Measurements from ENCODE around the gene GRM3. TPM values are rescaled to one million over a fixed set of nuclear protein-coding genes. Genes with fewer than 3 reads are reported as not detected.
"Not testable (repeated sequence)": the region's sequence is repeated elsewhere in the genome, so short reads cannot be mapped to it uniquely, and the experiment has no call there.

GRM3 gene
- polyA plus RNA-seq: 0.16 TPM
- long read RNA-seq, donor 1: 0 reads
- long read RNA-seq, donor 2: 0 reads
- long read RNA-seq, donor 3: 0 reads
- long read RNA-seq, donor 4: 0 reads
- long read RNA-seq, donor 5: 0 reads
- long read RNA-seq, donor 6: 0 reads
- long read RNA-seq, donor 7: 0 reads
- long read RNA-seq, donor 8: 0 reads
- long read RNA-seq, donor 9: 0 reads
- long read RNA-seq, donor 10: 0 reads
- long read RNA-seq, donor 11: 0 reads

DNA sequence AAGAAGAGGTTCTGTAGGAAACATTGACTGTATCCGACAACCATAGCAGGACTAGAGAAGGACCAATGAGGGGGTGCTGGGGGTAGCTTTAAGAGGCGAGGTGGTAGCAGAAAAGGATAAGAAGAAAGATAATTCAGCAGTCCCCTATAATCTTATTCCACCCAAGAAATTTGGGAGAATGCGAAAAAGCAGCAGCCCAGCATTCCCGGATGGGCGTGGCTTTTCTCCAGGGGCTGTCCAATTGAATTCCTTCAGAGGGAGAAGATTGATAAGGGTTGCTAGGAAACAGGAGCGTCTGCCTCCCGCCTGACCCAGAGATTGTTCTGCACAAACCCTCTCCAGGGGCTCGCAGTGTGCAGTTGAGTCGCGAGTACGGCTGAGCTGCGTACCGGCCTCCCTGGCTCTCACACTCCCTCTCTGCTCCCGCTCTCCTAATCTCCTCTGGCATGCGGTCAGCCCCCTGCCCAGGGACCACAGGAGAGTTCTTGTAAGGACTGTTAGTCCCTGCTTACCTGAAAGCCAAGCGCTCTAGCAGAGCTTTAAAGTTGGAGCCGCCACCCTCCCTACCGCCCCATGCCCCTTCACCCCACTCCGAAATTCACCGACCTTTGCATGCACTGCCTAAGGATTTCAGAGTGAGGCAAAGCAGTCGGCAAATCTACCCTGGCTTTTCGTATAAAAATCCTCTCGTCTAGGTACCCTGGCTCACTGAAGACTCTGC lies at the start of gene GRM3:
TSS of gene GRM3 (plus strand) at position 349 of the 721 bp plus-strand sequence. CDS start 121,237 bp downstream, outside the sequence.
- WGBS (ENCODE audit: insufficient coverage, low lambda C conversion rate): 0% methylated on average over 1 of the region's 23 CpGs
- Histone ChIP-seq H3K4me1 (ENCODE audit: control insufficient read depth, insufficient read depth, low read length) (no peaks in the 10 kb centered on the region), H3K9me3 (ENCODE audit: control insufficient read depth, low read depth, low read length) (peaks cover 3% of the 10 kb centered on the region), H3K27me3 (ENCODE audit: control insufficient read depth, insufficient read depth, low read length) (peaks cover 31% of the 10 kb centered on the region), H3K27ac (ENCODE audit: low read length) (no peak within 1 kb of the TSS), H3K36me3 (ENCODE audit: control insufficient read depth, insufficient read depth, low read length) (no peaks in the 10 kb centered on the region), H3K4me3 (ENCODE audit: low read length) (peak within 1 kb of the TSS; percentile 10)
- no peak for DNase-seq

DNA sequence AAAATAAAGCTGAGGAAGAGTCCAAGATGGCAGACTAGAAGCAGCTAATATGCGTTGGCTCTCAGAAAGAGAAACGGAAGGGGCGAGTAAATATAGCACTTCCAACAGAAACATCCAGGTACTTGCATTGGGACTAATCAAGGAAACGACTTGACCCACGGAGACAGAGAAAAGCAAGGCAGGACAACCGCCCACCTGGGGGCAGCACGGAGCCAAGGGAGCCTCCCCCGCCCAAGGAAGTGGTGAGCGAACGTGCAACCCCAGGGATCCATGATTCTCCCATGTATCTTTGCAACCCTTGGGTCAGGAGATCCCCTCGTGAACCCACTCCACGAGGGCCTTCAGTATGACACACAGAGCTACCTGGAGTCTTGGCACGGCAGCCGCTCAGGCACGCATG lies 45.4 kb upstream of the GRM3 start:
- no peaks in the 10 kb centered on the region for H3K27me3 ChIP-seq (ENCODE audit: control insufficient read depth, insufficient read depth, low read length)
- DNase-seq: no peak
- no peaks in the 10 kb centered on the region for H3K4me1 ChIP-seq (ENCODE audit: control insufficient read depth, insufficient read depth, low read length)
- no peaks in the 10 kb centered on the region for H3K9me3 ChIP-seq (ENCODE audit: control insufficient read depth, low read depth, low read length)
- 83% methylated on average over 3 of the region's 15 CpGs for WGBS (ENCODE audit: insufficient coverage, low lambda C conversion rate)
- H3K36me3 ChIP-seq (ENCODE audit: control insufficient read depth, insufficient read depth, low read length): no peaks in the 10 kb centered on the region
- no peak overlapping the region for H3K4me3 ChIP-seq (ENCODE audit: low read length)
- no peak overlapping the region for H3K27ac ChIP-seq (ENCODE audit: low read length)

DNA sequence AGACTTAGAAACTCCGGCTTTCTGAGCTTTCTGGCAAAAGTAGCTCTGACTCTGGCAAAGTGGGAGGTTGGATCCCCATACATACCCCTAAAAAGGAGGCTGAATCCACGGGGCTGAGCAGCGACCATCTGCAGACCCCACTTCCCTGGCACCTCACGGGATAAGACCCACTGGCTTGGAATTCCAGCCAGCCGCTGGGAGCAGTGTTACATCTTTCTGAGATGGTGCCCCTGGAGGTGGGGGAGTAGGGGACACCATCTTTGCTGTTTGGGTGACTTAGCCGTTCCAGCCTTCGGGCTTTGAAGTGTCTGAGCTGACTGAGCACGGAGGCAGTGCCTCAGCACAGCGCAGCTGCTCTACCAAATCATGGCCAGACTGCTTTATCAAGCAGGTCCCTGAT lies 45.0 kb upstream of the GRM3 start:
- no peak for DNase-seq
- no peak overlapping the region for H3K27ac ChIP-seq (ENCODE audit: low read length)
- WGBS (ENCODE audit: insufficient coverage, low lambda C conversion rate): no CpG with 5 or more reads among the region's 9 CpGs
- H3K36me3 ChIP-seq (ENCODE audit: control insufficient read depth, insufficient read depth, low read length): no peaks in the 10 kb centered on the region
- H3K4me1 ChIP-seq (ENCODE audit: control insufficient read depth, insufficient read depth, low read length): no peaks in the 10 kb centered on the region
- no peaks in the 10 kb centered on the region for H3K9me3 ChIP-seq (ENCODE audit: control insufficient read depth, low read depth, low read length)
- H3K4me3 ChIP-seq (ENCODE audit: low read length): no peak overlapping the region
- no peaks in the 10 kb centered on the region for H3K27me3 ChIP-seq (ENCODE audit: control insufficient read depth, insufficient read depth, low read length)

DNA sequence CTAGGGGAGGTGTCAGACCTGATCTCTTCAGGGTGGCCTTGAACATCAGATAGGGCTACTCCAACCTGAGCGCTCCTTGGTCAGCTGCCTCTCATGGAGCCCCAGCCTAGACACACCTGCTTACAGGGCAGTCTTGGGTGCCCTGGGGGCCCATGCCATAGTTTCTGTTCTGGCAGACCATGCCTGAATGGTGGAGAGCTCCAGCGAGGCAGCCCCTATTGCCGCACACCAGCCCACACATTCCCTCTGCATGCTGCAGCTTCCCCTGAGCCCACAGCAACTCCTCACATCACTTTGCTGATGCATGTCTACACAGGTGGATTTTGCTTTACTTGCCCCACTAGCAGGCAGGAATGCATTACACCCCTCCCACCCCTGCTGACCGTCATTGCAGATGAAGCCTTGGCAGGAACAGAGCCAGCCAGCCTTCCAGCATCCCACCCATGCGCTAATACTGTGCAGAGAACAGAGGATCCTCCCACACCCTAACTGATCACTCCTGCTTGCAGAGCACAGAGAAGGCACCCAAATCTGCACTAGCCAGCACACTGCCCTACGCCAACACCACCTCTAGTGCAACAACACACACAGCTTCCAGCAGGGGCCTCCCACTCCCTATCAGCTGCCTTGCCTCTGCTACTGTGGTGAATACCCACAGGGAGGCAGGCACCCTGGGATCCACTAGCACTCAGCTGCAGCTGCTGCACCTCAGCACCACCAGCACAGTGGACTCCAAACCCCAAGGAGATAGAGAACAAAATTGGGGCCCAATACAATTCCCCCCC lies 43.0 kb upstream of the GRM3 start:
- Histone ChIP-seq H3K36me3 (ENCODE audit: control insufficient read depth, insufficient read depth, low read length) (no peaks in the 10 kb centered on the region), H3K27ac (ENCODE audit: low read length) (no peak overlapping the region), H3K4me3 (ENCODE audit: low read length) (no peak overlapping the region), H3K4me1 (ENCODE audit: control insufficient read depth, insufficient read depth, low read length) (no peaks in the 10 kb centered on the region), H3K9me3 (ENCODE audit: control insufficient read depth, low read depth, low read length) (no peaks in the 10 kb centered on the region), H3K27me3 (ENCODE audit: control insufficient read depth, insufficient read depth, low read length) (no peaks in the 10 kb centered on the region)
- DNase-seq: no peak
- no CpG with 5 or more reads among the region's 6 CpGs for WGBS (ENCODE audit: insufficient coverage, low lambda C conversion rate)

DNA sequence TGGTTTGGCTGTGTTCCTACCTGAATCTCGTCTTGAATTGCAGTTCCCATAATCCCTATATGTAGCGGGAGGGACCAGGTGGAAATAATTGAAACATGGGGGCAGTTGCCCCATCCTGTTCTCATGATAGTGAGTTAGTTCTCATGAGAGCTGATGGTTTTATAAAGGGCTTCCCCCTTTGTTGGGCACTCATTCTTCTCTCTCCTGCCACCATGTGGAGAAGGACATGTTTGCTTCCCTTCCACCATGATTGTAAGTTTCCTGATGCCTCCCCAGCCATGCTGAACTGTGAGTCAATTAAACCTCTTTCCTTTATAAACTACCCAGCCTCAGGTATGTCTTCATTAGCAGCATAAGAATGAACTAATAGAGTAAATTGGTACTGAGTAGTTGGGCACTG lies 28.0 kb upstream of the GRM3 start:
- H3K27me3 ChIP-seq (ENCODE audit: control insufficient read depth, insufficient read depth, low read length); H3K27ac ChIP-seq (ENCODE audit: low read length); H3K9me3 ChIP-seq (ENCODE audit: control insufficient read depth, low read depth, low read length); H3K4me1 ChIP-seq (ENCODE audit: control insufficient read depth, insufficient read depth, low read length); H3K4me3 ChIP-seq (ENCODE audit: low read length); H3K36me3 ChIP-seq (ENCODE audit: control insufficient read depth, insufficient read depth, low read length); DNase-seq: not testable (repeated sequence)
- WGBS (ENCODE audit: insufficient coverage, low lambda C conversion rate): no CpG with 5 or more reads among the region's 2 CpGs

DNA sequence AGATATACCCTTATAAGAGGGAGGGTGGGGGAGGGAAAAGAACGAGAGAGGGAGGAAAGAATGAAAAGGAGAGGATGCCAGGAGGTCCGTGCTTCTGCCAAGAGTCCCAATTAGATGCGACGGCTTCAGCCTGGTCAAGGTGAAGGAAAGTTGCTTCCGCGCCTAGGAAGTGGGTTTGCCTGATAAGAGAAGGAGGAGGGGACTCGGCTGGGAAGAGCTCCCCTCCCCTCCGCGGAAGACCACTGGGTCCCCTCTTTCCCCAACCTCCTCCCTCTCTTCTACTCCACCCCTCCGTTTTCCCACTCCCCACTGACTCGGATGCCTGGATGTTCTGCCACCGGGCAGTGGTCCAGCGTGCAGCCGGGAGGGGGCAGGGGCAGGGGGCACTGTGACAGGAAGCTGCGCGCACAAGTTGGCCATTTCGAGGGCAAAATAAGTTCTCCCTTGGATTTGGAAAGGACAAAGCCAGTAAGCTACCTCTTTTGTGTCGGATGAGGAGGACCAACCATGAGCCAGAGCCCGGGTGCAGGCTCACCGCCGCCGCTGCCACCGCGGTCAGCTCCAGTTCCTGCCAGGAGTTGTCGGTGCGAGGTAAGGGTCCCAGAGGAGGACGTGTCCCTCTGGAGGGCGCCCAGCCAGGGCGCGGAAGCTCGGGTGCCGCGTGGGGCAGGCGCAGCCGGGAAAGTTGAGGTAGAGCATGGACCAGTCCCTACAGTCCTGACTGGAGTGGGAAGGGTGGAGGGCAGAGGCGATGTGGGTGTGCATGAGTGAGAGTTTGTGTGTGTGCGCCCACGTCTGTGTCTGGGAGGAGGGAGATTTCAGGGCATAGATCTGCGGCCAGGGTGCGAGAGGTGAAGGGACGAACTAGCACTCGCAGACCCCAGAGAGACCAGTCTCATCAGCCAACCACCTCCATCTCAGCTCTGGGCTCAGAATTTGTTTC lies 844 bp downstream of the GRM3 start:
- Histone ChIP-seq H3K4me1 (ENCODE audit: control insufficient read depth, insufficient read depth, low read length) (no peaks in the 10 kb centered on the region), H3K36me3 (ENCODE audit: control insufficient read depth, insufficient read depth, low read length) (no peaks in the 10 kb centered on the region), H3K9me3 (ENCODE audit: control insufficient read depth, low read depth, low read length) (peaks cover 3% of the 10 kb centered on the region), H3K27ac (ENCODE audit: low read length) (no peak overlapping the region), H3K27me3 (ENCODE audit: control insufficient read depth, insufficient read depth, low read length) (peaks cover 31% of the 10 kb centered on the region), H3K4me3 (ENCODE audit: low read length) (no peak overlapping the region)
- DNase-seq: no peak
- WGBS (ENCODE audit: insufficient coverage, low lambda C conversion rate): no CpG with 5 or more reads among the region's 42 CpGs

DNA sequence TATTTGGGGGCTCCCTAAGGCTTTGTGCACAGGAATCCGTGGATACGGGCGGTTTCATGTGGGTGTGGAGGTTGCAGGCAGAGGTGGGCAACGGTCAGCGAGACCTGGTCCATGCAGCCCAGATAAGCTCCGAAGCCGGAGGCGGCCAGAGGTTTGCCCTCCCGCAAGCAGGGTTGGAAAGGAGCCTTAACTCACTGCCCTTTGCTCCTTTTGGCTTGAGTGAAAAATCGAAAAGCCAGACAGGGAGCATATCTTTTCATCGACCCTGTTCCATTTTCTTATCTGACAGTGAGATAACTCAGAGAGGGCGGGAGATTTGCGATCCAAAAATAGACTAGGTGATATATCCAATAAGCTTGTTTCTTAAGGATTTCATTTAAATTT lies 1.5 kb downstream of the GRM3 start:
- Histone ChIP-seq H3K27ac (ENCODE audit: low read length) (no peak overlapping the region), H3K27me3 (ENCODE audit: control insufficient read depth, insufficient read depth, low read length) (peaks cover 31% of the 10 kb centered on the region), H3K9me3 (ENCODE audit: control insufficient read depth, low read depth, low read length) (peaks cover 3% of the 10 kb centered on the region), H3K4me3 (ENCODE audit: low read length) (no peak overlapping the region), H3K4me1 (ENCODE audit: control insufficient read depth, insufficient read depth, low read length) (no peaks in the 10 kb centered on the region), H3K36me3 (ENCODE audit: control insufficient read depth, insufficient read depth, low read length) (no peaks in the 10 kb centered on the region)
- WGBS (ENCODE audit: insufficient coverage, low lambda C conversion rate): 13% methylated on average over 3 of the region's 13 CpGs
- DNase-seq: no peak

DNA sequence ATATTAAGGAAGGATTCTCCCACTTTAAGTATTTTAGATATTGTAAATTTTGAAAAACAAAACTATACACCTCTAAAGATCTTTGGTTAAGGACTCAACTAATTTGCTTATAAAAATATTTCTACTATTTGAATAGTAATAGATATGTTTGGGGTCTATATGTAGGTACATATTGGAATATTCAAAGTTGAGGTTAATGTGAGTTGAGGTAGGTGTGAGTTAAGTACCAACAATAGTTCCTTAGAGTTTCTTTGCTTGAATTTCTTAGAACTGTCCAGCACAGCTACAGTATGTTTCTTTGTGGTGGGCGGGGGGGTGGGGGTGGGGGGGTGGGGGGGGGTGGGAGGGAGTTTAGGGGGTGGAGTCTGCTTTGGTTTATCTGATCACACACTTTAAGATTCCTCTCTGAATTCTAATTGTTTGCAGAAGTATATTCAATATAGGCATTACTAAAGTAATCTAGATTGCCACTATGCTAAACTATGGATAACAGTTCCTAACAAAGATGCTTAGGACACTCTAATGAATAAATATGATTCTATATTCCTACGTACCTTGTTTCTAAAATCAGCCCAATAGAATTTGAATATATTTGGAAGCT lies 2.1 kb downstream of the GRM3 start:
- H3K9me3 ChIP-seq (ENCODE audit: control insufficient read depth, low read depth, low read length): peaks cover 3% of the 10 kb centered on the region
- H3K27me3 ChIP-seq (ENCODE audit: control insufficient read depth, insufficient read depth, low read length): peaks cover 31% of the 10 kb centered on the region
- no peaks in the 10 kb centered on the region for H3K36me3 ChIP-seq (ENCODE audit: control insufficient read depth, insufficient read depth, low read length)
- no peak overlapping the region for H3K4me3 ChIP-seq (ENCODE audit: low read length)
- no peaks in the 10 kb centered on the region for H3K4me1 ChIP-seq (ENCODE audit: control insufficient read depth, insufficient read depth, low read length)
- DNase-seq: no peak
- H3K27ac ChIP-seq (ENCODE audit: low read length): no peak overlapping the region
- 83% methylated on average over 1 of the region's 2 CpGs for WGBS (ENCODE audit: insufficient coverage, low lambda C conversion rate)

DNA sequence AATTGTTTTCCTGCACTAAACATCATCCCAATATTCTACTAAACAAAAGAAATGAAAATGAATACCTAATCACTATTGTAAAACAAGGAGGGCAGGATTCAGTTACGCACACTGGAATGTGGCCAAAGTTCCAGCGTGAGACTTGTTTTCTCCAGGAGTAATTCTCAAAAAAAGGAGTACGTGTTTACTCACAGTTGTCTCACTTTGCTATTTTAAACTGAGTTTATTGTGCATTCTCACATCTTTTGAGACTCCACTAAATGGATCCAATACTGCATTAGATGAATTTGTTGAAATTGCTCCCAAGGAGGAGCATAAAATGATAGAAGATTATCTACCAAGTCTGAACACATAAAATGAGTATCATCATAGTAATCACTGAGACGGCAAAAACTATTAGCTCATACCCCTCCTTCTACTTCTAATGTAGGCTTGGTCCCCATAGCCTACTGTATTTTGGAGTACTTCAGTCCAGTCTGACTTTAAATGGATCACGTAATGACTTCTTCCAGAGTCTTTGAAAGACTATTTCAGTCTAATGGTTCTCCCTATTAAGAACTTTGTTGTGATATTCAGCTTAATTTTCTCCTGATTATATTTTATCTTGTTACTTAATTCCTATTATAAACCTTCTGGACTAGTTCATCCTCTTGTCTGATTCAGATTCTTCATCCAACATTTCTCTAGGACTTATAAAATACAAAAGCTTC lies 3.8 kb downstream of the GRM3 start:
- H3K9me3 ChIP-seq (ENCODE audit: control insufficient read depth, low read depth, low read length): peaks cover 3% of the 10 kb centered on the region
- WGBS (ENCODE audit: insufficient coverage, low lambda C conversion rate): 83% methylated on average over 2 of the region's 5 CpGs

More for the DNA sequence above, 3.8 kb downstream of the GRM3 start:
- Histone ChIP-seq H3K27me3 (ENCODE audit: control insufficient read depth, insufficient read depth, low read length) (peaks cover 27% of the 10 kb centered on the region), H3K27ac (ENCODE audit: low read length) (no peak overlapping the region), H3K36me3 (ENCODE audit: control insufficient read depth, insufficient read depth, low read length) (no peaks in the 10 kb centered on the region), H3K4me3 (ENCODE audit: low read length) (no peak overlapping the region), H3K4me1 (ENCODE audit: control insufficient read depth, insufficient read depth, low read length) (no peaks in the 10 kb centered on the region)
- no peak for DNase-seq
